Measurements from ENCODE around the gene CLASP1.

DNA sequence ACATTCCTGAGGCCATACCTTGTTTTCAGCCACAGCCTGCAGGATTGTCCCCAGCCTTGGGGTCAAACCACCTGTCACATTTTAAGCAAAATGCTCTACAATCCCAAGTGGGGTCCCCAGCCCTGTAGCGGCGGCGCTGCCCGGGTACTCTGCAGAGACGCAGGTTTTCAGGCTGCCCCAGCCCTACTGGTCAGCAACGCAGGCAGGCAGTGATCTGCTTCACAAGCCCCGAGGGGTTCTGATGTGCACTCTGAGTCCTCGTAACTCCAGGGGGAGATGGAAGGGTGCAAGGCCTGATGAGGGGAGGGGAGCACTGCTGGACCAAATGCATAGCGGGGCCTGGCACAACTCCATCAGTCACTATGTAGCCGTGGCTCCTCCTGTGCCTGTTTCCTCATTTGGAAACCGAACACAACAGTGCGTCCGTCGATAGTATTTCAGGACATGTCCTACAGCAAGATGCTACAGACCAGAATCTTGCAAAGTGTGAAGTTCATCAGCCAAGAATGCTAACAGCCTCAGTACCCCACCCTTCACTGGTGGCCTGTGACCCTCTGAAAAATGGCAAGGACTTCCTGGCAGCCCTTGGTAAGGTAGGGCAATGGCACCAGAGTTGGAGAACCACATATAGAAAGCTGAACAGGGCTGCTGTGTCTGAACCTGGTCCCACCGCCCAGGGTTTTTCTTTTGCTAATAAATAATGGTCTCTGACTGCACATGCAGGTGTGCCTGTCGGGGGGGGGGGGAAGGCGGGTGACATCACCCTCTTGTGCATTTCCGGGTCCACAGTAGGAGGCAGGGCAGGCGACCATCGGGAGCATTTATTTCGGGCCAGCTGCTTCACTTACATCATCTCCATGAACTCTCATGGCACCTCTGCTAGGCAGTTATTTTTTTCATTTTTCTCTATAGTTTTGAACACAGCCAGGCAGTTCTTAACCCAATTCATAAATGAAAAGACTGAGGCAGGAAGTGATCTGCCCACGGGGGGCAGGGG lies 313.7 kb downstream of the CLASP1 start:
- TF ChIP-seq, protein P1, sequence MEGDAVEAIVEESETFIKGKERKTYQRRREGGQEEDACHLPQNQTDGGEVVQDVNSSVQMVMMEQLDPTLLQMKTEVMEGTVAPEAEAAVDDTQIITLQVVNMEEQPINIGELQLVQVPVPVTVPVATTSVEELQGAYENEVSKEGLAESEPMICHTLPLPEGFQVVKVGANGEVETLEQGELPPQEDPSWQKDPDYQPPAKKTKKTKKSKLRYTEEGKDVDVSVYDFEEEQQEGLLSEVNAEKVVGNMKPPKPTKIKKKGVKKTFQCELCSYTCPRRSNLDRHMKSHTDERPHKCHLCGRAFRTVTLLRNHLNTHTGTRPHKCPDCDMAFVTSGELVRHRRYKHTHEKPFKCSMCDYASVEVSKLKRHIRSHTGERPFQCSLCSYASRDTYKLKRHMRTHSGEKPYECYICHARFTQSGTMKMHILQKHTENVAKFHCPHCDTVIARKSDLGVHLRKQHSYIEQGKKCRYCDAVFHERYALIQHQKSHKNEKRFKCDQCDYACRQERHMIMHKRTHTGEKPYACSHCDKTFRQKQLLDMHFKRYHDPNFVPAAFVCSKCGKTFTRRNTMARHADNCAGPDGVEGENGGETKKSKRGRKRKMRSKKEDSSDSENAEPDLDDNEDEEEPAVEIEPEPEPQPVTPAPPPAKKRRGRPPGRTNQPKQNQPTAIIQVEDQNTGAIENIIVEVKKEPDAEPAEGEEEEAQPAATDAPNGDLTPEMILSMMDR (conservative IDR thresholded peaks at IDR 0.05; ENCODE audit: low read length), result no peak
- TF ChIP-seq EZH2phosphoT487 (IDR thresholded peaks at IDR 0.05; ENCODE audit: borderline replicate concordance, low read depth, low read length), result no peak
